CD8-positive, alpha-beta memory T cell (primary cell): ENCODE measurements around the gene DUSP12. TPM values are rescaled to one million over a fixed set of nuclear protein-coding genes. Genes with fewer than 3 reads are reported as not detected.
"Not testable (repeated sequence)": the region's sequence is repeated elsewhere in the genome, so short reads cannot be mapped to it uniquely, and the experiment has no call there.

Experiments
- CTCF ChIA-PET: fragments of 350-600 bp; sonication (Branson Sonifier 250); formaldehyde crosslinking; loops from one replicate; lab custom pipeline; 2021; ENCODE audit warnings: antibody characterized with exemption; lab: Charles Lee
- POLR2A ChIA-PET: fragments of 350-600 bp; sonication (Branson Sonifier 250); formaldehyde crosslinking; loops from one replicate; lab custom pipeline; 2021; ENCODE audit warnings: antibody characterized with exemption; lab: Charles Lee
- DNase-seq, 5 donors: peaks; one replicate each; pipeline versions ENCODE4 v3.0.0 to v3.0.0-alpha.2; 2020 to 2022; ENCODE audit warnings: mixed read lengths in 1 of 5
- H3K27ac ChIP-seq: one replicate; pipeline ENCODE4 v1.7.0; 2013; ENCODE audit warnings: low read depth, mild to moderate bottlenecking, low read length, moderate library complexity
- H3K27me3 ChIP-seq: 2 replicates; pipeline ENCODE4 v1.7.0; 2013; ENCODE audit warnings: low read length, mild to moderate bottlenecking; ENCODE audit not compliant: insufficient read depth, poor library complexity, severe bottlenecking
- H3K36me3 ChIP-seq: 2 replicates; pipeline ENCODE4 v1.7.0; 2013; ENCODE audit warnings: mild to moderate bottlenecking, low read length, moderate library complexity; ENCODE audit not compliant: insufficient read depth
- H3K4me1 ChIP-seq: 2 replicates; pipeline ENCODE4 v1.7.0; 2013; ENCODE audit warnings: mild to moderate bottlenecking, low read length, moderate library complexity; ENCODE audit not compliant: insufficient read depth
- H3K4me3 ChIP-seq: 2 replicates; pipeline ENCODE4 v1.7.0; 2013; ENCODE audit warnings: mild to moderate bottlenecking, low read length
- H3K9me3 ChIP-seq: 2 replicates; pipeline ENCODE4 v1.7.0; 2013; ENCODE audit warnings: mild to moderate bottlenecking, low read length
- H3K27ac Mint-ChIP-seq, 8 donors: one replicate each; pipeline ENCODE4 v1.8.0; 2020 to 2021; ENCODE audit warnings: mixed read lengths in 8 of 8, mild to moderate bottlenecking in 6 of 8, inconsistent platforms in 3 of 8, moderate library complexity in 3 of 8
- H3K27me3 Mint-ChIP-seq, 2 donors: one replicate each; pipeline ENCODE4 v1.8.0; 2020 to 2021; ENCODE audit warnings: mixed read lengths in 2 of 2, mild to moderate bottlenecking in 1 of 2, moderate library complexity in 1 of 2
- H3K36me3 Mint-ChIP-seq, 3 donors: one replicate each; pipeline ENCODE4 v1.8.0; 2020 to 2021; ENCODE audit warnings: mixed read lengths in 3 of 3, inconsistent platforms in 1 of 3, mild to moderate bottlenecking in 1 of 3
- H3K4me1 Mint-ChIP-seq, 3 donors: one replicate each; pipeline ENCODE4 v1.8.0; 2020 to 2021; ENCODE audit warnings: mixed read lengths in 3 of 3, inconsistent platforms in 1 of 3, mild to moderate bottlenecking in 1 of 3
- H3K4me3 Mint-ChIP-seq, 7 donors: one replicate each; pipeline ENCODE4 v1.8.0; 2020 to 2021; ENCODE audit warnings: mixed read lengths in 7 of 7, mild to moderate bottlenecking in 6 of 7, moderate library complexity in 4 of 7, inconsistent platforms in 2 of 7
- H3K9me3 Mint-ChIP-seq, 5 donors: one replicate each; pipeline ENCODE4 v1.8.0; 2020 to 2022; ENCODE audit warnings: mixed read lengths in 5 of 5, mild to moderate bottlenecking in 3 of 5, moderate library complexity in 2 of 5, inconsistent platforms in 1 of 5
- polyA plus RNA-seq: library from polyadenylated mRNA; unstranded; fragments of 300-500 nt; fragmentation: Illumina TruSeq; gene quantifications from one replicate; pipeline ENCODE4 v1.2.3, GENCODE V29; 2021
- total RNA-seq, 2 experiments: library from RNA; stranded (reverse); gene quantifications; one replicate each; pipeline ENCODE4 v1.2.3, GENCODE V29; 2021

Gene DUSP12
- total and polyA plus RNA-seq, 3 experiments from 2014 or later, result 39.7 to 59.5 (median 40.4) TPM

DNA sequence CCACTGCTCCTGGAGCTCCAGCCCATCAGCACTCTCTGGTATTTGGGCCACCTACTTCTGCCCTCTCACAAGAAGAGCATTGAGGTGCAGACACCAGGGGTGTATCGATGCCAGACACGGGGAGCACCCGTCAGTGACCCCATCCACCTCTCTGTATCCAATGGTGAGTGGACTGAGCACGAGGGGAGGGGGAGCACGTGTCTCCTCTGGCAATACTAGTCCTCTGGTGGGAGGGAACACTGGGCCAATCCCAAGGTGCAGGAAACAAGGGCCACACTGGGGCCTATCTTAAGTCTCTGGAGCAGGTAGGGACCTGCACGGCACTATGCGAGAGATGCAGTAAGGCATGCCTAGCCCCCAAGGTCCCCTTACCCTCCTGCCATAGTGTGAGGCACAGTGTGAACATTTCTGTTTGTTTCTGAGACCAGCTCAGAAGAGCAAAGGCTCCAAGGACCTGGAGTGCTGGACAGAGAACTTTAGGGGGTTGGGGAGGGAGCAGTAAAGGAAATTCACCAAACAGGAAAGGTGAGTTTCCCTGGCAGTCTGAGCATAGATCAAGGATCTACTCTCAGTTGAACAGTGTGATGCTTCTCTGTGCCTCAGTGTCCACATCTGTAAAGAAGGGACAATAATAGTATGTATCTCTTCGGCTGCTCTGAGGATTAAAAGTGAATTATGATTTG lies 26.0 kb upstream of the DUSP12 start:
- H3K27ac Mint-ChIP-seq, result peak overlapping the region in 1 of 8 donors; percentile 15
- ChIA-PET CTCF (interaction anchor here (1.3 kb wide), 1 partner anchor 15 kb away, joined by 3 read pairs; no protein-coding TSS in a partner anchor), POLR2A (no interaction called here)
- Histone ChIP-seq H3K27me3 (no peaks in the 10 kb centered on the region), H3K4me3 (no peak overlapping the region), H3K4me1 (peaks cover 14% of the 10 kb centered on the region), H3K36me3 (no peaks in the 10 kb centered on the region), H3K27ac (no peak overlapping the region), H3K9me3 (no peaks in the 10 kb centered on the region)
- peak overlapping the region in 2 of 7 donors; percentile 8 to 95 for H3K4me3 Mint-ChIP-seq
- H3K36me3 Mint-ChIP-seq, result peaks cover 0 to 8% (median 0%) of the 10 kb centered on the region in 3 donors
- no peaks in the 10 kb centered on the region for H3K9me3 Mint-ChIP-seq
- H3K4me1 Mint-ChIP-seq, result peaks cover 18 to 33% (median 26%) of the 10 kb centered on the region in 3 donors
- H3K27me3 Mint-ChIP-seq, result peaks cover 0 to 2% of the 10 kb centered on the region in 2 donors
- no peak for DNase-seq

DNA sequence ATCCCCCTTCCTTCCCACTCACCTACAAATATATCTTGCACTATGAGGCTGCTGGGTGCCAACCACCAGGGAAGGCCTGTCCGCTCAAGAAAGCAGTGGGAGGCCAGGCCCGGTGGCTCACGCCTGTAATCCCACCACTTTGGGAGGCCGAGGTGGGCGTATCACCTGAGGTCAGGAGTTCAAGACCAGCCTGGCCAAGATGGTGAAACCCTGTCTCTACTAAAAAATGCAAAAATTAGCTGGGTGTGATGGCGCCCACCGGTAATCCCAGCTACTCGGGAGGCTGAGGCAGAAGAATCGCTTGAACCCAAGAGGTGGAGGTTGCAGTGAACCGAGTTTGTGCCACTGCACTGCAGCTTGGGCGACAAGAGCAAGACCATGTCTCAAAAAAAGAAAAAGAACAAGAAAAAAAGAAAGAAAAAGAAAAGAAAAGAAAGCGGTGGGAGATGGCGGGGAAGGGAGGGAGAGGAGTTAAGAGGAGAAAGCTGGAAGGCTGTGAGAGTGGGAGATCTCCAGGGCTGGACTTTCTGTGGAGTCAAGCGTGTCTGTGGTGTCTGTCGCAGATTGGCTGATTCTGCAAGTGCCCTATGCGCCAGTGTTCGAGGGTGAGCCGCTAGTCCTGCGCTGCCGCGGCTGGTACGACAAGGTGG lies 24.2 kb upstream of the DUSP12 start:
- not testable (repeated sequence) for H3K27me3 Mint-ChIP-seq, DNase-seq, H3K9me3 Mint-ChIP-seq, H3K36me3 Mint-ChIP-seq, H3K27me3 ChIP-seq, H3K36me3 ChIP-seq, H3K9me3 ChIP-seq
- Mint-ChIP-seq H3K27ac (peak overlapping the region; percentile 58 to 89 (median 86)), H3K4me1 (peaks cover 34 to 44% (median 43%) of the 10 kb centered on the region in 3 donors), H3K4me3 (peak overlapping the region; percentile 94 to 99 (median 97))
- ChIA-PET CTCF (interaction anchor here (1.4 to 6.0 kb wide), 4 partner anchors 12 to 23 kb away, joined by 4 to 102 read pairs (median 8); partner anchors contain the start of gene DUSP12), POLR2A (interaction anchor here (2.7 to 5.6 kb wide), 2 partner anchors 13 to 24 kb away, joined by 17 to 69 read pairs; partner anchors contain the start of gene DUSP12)
- Histone ChIP-seq H3K27ac (peak overlapping the region; percentile 89), H3K4me3 (peak overlapping the region; percentile 93), H3K4me1 (peaks cover 20% of the 10 kb centered on the region)

DNA sequence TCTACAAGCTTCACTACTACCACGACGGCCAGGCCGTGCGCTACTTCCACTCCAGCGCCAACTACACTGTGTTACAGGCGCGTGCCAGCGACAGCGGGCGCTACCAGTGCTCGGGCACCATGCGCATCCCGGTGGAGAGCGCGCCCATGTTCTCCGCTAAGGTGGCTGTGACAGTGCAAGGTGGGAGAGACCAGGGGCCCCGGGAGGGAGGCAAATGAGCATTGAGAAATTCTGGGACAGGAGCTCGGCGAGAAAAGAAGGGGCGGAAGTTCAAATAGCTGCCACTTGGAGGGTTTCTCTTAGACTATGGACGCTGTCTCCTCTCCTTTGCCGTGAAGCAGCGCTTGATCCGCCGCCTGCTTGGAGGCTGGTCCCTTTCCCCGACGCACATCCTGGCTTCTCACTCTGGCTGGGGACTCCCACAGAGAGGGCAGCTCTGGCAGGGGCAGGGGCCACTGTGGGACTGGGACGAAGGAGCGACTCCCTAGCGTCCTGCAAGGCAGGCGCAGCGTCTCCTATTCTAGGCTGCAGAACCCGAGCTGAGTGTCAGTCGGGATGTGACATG lies 23.6 kb upstream of the DUSP12 start:
- DNase-seq, result peak; percentile 17 to 57 (median 39)
- H3K4me1 Mint-ChIP-seq, result peaks cover 36 to 47% (median 46%) of the 10 kb centered on the region in 3 donors
- CTCF ChIA-PET, result interaction anchor here (1.0 to 6.0 kb wide), 11 partner anchors 9 to 202 kb away, joined by 3 to 102 read pairs (median 4); partner anchors contain the start of genes DUSP12 and HSPA6
- peak overlapping the region; percentile 93 for H3K4me3 ChIP-seq
- peak overlapping the region; percentile 94 to 99 (median 97) for H3K4me3 Mint-ChIP-seq
- no peaks in the 10 kb centered on the region for H3K9me3 ChIP-seq
- POLR2A ChIA-PET, result interaction anchor here (0.9 to 5.6 kb wide), 4 partner anchors 13 to 501 kb away, joined by 3 to 69 read pairs (median 12); partner anchors contain the start of genes DUSP12 and TOMM40L
- peak overlapping the region; percentile 89 for H3K27ac ChIP-seq
- H3K27me3 Mint-ChIP-seq, result no peaks in the 10 kb centered on the region
- no peaks in the 10 kb centered on the region for H3K27me3 ChIP-seq
- peaks cover 23% of the 10 kb centered on the region for H3K4me1 ChIP-seq
- no peaks in the 10 kb centered on the region for H3K36me3 ChIP-seq
- peak overlapping the region; percentile 84 to 89 (median 86) for H3K27ac Mint-ChIP-seq
- peaks cover 0 to 8% (median 0%) of the 10 kb centered on the region in 3 donors for H3K36me3 Mint-ChIP-seq
- no peaks in the 10 kb centered on the region for H3K9me3 Mint-ChIP-seq

DNA sequence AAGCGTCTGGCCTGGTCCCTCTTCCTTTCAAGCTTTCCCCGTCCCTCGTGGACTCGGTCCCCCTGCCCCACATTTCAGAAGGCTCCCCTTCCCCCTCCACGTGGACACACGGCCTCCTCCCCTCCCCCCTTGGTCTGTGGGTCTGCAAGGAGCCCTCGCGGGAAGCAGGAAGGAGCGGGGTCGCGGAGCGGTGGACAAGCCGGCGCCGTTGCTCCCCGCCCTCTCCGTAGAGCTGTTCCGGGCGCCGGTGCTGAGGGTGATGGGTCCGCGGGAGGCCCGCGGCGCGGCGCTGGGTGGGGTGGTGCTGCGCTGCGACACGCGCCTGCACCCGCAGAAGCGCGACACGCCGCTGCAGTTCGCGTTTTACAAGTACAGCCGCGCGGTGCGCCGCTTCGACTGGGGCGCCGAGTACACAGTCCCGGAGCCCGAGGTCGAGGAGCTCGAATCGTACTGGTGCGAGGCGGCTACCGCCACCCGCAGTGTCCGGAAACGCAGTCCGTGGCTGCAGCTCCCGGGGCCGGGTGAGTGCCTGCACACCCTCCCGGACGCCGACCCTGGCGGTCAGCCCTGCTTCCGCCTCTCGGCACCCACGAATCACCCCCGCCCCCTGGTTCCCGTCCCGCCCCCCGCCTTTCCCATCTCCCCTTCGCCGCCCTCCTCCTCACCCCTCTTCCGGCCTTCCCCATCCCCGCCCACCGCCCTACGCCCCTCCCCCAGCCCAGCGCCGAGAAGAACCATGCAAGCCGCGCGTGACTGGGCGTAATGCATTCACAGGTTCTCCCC lies 22.9 kb upstream of the DUSP12 start:
- Mint-ChIP-seq H3K27me3 (no peaks in the 10 kb centered on the region), H3K9me3 (no peaks in the 10 kb centered on the region), H3K4me3 (peak overlapping the region; percentile 94 to 99 (median 97)), H3K36me3 (peaks cover 0 to 8% (median 0%) of the 10 kb centered on the region in 3 donors), H3K27ac (peak overlapping the region; percentile 84 to 89 (median 86)), H3K4me1 (peaks cover 36 to 48% (median 47%) of the 10 kb centered on the region in 3 donors)
- H3K4me3 ChIP-seq, result peak overlapping the region; percentile 93
- peak; percentile 68 to 84 (median 70) for DNase-seq
- no peaks in the 10 kb centered on the region for H3K9me3 ChIP-seq
- no peaks in the 10 kb centered on the region for H3K36me3 ChIP-seq
- peaks cover 23% of the 10 kb centered on the region for H3K4me1 ChIP-seq
- H3K27ac ChIP-seq, result peak overlapping the region; percentile 89
- ChIA-PET POLR2A (interaction anchor here (0.6 to 5.6 kb wide), 5 partner anchors 12 to 501 kb away, joined by 3 to 69 read pairs (median 6); partner anchors contain the start of genes DUSP12 and TOMM40L), CTCF (interaction anchor here (0.8 to 6.0 kb wide), 12 partner anchors 9 to 203 kb away, joined by 3 to 102 read pairs (median 4); partner anchors contain the start of genes DUSP12 and HSPA6)
- no peaks in the 10 kb centered on the region for H3K27me3 ChIP-seq

DNA sequence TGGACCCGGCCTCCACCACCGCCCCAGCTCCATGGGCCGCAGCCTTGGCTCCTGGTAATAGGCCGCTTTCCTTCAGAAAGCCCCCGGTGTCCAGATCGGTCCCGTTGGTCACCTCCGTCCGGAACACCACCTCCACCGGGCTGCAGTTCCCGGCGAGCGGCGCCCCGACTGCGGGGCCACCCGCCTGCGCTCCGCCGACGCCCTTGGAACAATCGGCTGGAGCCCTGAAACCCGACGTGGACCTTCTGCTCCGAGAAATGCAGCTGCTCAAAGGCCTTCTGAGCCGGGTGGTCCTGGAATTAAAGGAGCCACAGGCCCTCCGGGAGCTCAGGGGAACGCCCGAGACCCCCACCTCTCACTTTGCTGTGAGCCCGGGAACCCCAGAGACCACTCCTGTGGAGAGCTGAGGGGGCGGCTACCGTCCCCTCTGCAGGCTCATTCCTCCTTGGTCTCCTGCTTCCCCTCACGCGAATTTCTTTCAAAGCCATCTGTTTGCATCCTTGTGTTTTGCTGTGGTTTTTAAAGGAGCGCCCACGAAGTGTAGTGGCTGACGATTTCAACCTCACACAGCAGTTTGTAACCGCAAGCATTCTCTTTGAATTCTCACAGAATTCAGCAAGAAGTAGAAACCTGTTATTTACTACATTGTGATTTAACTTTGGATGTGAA lies 22.2 kb upstream of the DUSP12 start:
- no peaks in the 10 kb centered on the region for H3K9me3 Mint-ChIP-seq
- POLR2A ChIA-PET, result interaction anchor here (0.6 to 5.6 kb wide), 4 partner anchors 11 to 116 kb away, joined by 3 to 69 read pairs (median 12); partner anchors contain the start of gene DUSP12
- no peaks in the 10 kb centered on the region for H3K27me3 Mint-ChIP-seq
- peak overlapping the region; percentile 94 to 99 (median 97) for H3K4me3 Mint-ChIP-seq
- peak overlapping the region; percentile 79 to 95 (median 90) for H3K27ac Mint-ChIP-seq
- peaks cover 36 to 48% (median 47%) of the 10 kb centered on the region in 3 donors for H3K4me1 Mint-ChIP-seq
- Histone ChIP-seq H3K27me3 (no peaks in the 10 kb centered on the region), H3K36me3 (no peaks in the 10 kb centered on the region), H3K27ac (peak overlapping the region; percentile 79), H3K4me1 (peaks cover 23% of the 10 kb centered on the region), H3K9me3 (no peaks in the 10 kb centered on the region), H3K4me3 (peak overlapping the region; percentile 69)
- CTCF ChIA-PET, result interaction anchor here (0.8 to 6.0 kb wide), 9 partner anchors 10 to 203 kb away, joined by 3 to 102 read pairs (median 6); partner anchors contain the start of genes DUSP12 and HSPA6
- peaks cover 0 to 8% (median 0%) of the 10 kb centered on the region in 3 donors for H3K36me3 Mint-ChIP-seq
- peak; percentile 3 to 80 (median 70) for DNase-seq

DNA sequence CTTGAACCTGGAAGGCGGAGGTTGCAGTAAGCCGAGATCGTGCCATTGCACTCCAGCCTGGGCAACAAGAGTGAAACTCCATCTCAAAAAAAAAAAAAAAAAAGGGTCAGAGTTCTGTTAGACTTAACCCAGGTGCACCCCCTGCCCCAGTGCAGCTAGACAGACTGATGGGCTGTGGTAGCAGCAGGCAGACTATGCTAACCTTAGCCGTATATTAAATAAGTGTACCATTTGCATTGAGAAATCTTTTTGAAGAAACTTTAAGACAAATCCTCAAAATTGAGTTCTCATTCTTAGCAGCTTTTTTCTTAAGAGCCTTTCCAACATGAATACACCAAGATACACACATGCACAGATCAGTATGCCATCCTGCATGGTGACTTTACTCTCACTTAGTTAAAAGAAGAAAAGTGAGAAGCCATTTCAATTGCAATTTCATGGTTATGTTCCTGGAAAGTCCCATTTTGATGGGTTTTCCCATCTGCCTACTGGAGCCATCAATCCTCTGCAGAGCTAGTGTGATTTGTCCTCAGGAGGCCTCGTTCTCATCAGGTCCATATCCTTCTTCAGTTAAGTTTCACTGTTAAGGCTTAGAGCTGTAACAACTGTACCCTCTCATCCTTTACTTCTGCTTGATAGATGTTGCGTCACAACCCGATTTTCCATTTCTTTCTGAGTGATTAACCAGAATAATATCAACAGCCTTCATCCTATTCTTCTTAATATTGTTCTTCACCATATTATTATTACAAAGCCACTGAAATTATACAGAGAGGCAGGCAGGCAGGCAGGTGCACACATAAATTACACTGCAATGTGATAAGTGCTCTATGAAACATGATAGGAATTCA lies 21.0 kb upstream of the DUSP12 start:
- CTCF ChIA-PET, result interaction anchor here (6.0 kb wide), 1 partner anchor 9 kb away, joined by 102 read pairs; no protein-coding TSS in a partner anchor
- DNase-seq, result no peak
- Histone ChIP-seq H3K36me3 (no peaks in the 10 kb centered on the region), H3K4me3 (no peak overlapping the region), H3K27me3 (no peaks in the 10 kb centered on the region), H3K9me3 (no peaks in the 10 kb centered on the region), H3K4me1 (peaks cover 23% of the 10 kb centered on the region), H3K27ac (no peak overlapping the region)
- H3K27ac Mint-ChIP-seq, result peak overlapping the region in 6 of 8 donors; percentile 0 to 95 (median 27)
- H3K36me3 Mint-ChIP-seq, result peaks cover 0 to 8% (median 0%) of the 10 kb centered on the region in 3 donors
- H3K4me3 Mint-ChIP-seq, result peak overlapping the region in 5 of 7 donors; percentile 31 to 99 (median 97)
- peaks cover 36 to 48% (median 47%) of the 10 kb centered on the region in 3 donors for H3K4me1 Mint-ChIP-seq
- no peaks in the 10 kb centered on the region for H3K9me3 Mint-ChIP-seq
- H3K27me3 Mint-ChIP-seq, result no peaks in the 10 kb centered on the region
- POLR2A ChIA-PET, result interaction anchor here (0.5 to 5.6 kb wide), 4 partner anchors 10 to 1263 kb away, joined by 4 to 69 read pairs (median 6); partner anchors contain the start of gene DUSP12
